ENCODE data around the gene OTOG. TPM values are rescaled to one million over a fixed set of nuclear protein-coding genes. Genes with fewer than 3 reads are reported as not detected.

Gene OTOG
- total and polyA plus RNA-seq, 2 of the 8 experiments (the other 6 are each of a cell fraction or from before 2014, with no cell fraction given), result 0.41 to 1.5 TPM

- no peak overlapping the region for H3K23ac ChIP-seq (ENCODE audit: insufficient read length)
- no peak overlapping the region for H3K4me2 ChIP-seq (ENCODE audit: insufficient read depth in 1 of 2, low read depth in 2 of 2, low read length in 2 of 2)
- no peaks in the 10 kb centered on the region for H3K79me1 ChIP-seq (ENCODE audit: low read depth, low read length)
- ChIA-PET CTCF (ENCODE audit: partially characterized antibody) (interaction anchor here (0.5 to 44.8 kb wide), 20 partner anchors 14 to 249 kb away, joined by 3 to 1414 read pairs (median 4); partner anchors contain the start of genes KCNJ11 and OTOG), POLR2A (ENCODE audit: partially characterized antibody) (interaction anchor here (0.9 to 1.1 kb wide), 2 partner anchors 21 to 26 kb away, joined by 3 read pairs; no protein-coding TSS in a partner anchor)
- no peak overlapping the region for H2AFZ ChIP-seq (ENCODE audit: low read length)
- no peak overlapping the region for H2BK15ac ChIP-seq (ENCODE audit: low read length)
- H2BK20ac ChIP-seq (ENCODE audit: low read length), result no peak overlapping the region
- no peak for TF ChIP-seq RXRA (IDR thresholded peaks at IDR 0.05; ENCODE audit: insufficient read depth, low read depth, low read length)
- TF ChIP-seq GTF2F1 (IDR thresholded peaks at IDR 0.05; ENCODE audit: borderline replicate concordance, low read depth, low read length), result no peak
- no peak for TF ChIP-seq GABPA (IDR thresholded peaks at IDR 0.05; ENCODE audit: borderline replicate concordance, insufficient read depth, low read length)
- TF ChIP-seq RBBP5 (IDR thresholded peaks at IDR 0.05; ENCODE audit: borderline replicate concordance, low read depth, low read length), result no peak
- no peak for TF ChIP-seq CBX8 (IDR thresholded peaks at IDR 0.05; ENCODE audit: borderline replicate concordance, low read depth, low read length)
- no peak for TF ChIP-seq HDAC2 (IDR thresholded peaks at IDR 0.05; ENCODE audit: borderline replicate concordance in 1 of 2, low read depth in 2 of 2, low read length in 2 of 2)
- no peak for TF ChIP-seq POU5F1 (IDR thresholded peaks at IDR 0.05; ENCODE audit: low read depth, low read length)
- TF ChIP-seq KDM1A (IDR thresholded peaks at IDR 0.05; ENCODE audit: borderline replicate concordance, low read length), result no peak
- TF ChIP-seq RFX5 (IDR thresholded peaks at IDR 0.05; ENCODE audit: borderline replicate concordance, low read depth, low read length), result no peak
- TF ChIP-seq USF2 (IDR thresholded peaks at IDR 0.05; ENCODE audit: low read length), result no peak
- no peak for TF ChIP-seq BCL11A (IDR thresholded peaks at IDR 0.05; ENCODE audit: low read depth in 2 of 2, low read length in 2 of 2)
- no peak overlapping the region for H2BK120ac ChIP-seq (replicated peaks; ENCODE audit: low read depth, low read length)
- H3K9me3 ChIP-seq (ENCODE audit: insufficient read depth in 2 of 2, low read depth in 1 of 2, low read length in 1 of 2), result no peaks in the 10 kb centered on the region
- WGBS, 2 experiments (ENCODE audit: extremely low coverage in 1 of 2, insufficient coverage in 1 of 2, insufficient read length in 1 of 2, insufficient replicate concordance in 2 of 2, low coverage in 1 of 2, low lambda C conversion rate in 2 of 2, missing lambda C conversion rate in 1 of 2), result 88% methylated on average over 6 of the region's 6 CpGs; no CpG with 5 or more reads in 1 of the 2 experiments
- no peaks in the 10 kb centered on the region; a peak in 1 of 7 replicates for H3K4me1 ChIP-seq (replicated peaks in 1 of 4; ENCODE audit: control insufficient read depth in 3 of 4, insufficient read depth in 4 of 4, low read length in 3 of 4)
- no peak overlapping the region for H3K14ac ChIP-seq (ENCODE audit: insufficient read length)
- H3K36me3 ChIP-seq (ENCODE audit: control insufficient read depth in 2 of 4, insufficient read depth in 4 of 4, low read length in 3 of 4), result no peaks in the 10 kb centered on the region
- peaks cover 0 to 2% (median 0%) of the 10 kb centered on the region in 4 experiments; a peak in 1 of 7 replicates for H3K27me3 ChIP-seq (replicated peaks in 1 of 4; ENCODE audit: control insufficient read depth in 3 of 4, extremely low read depth in 1 of 4, insufficient read depth in 3 of 4, low read length in 3 of 4)
- H4K8ac ChIP-seq (ENCODE audit: extremely low read depth, insufficient read depth, low read length), result no peak overlapping the region
- no peak overlapping the region for H3K18ac ChIP-seq (ENCODE audit: extremely low read depth, low read length)
- FAIRE-seq (no peak), DNase-seq (ENCODE audit: low read depth in 1 of 2, low spot score in 2 of 2) (no peak)
- no peaks in the 10 kb centered on the region for H3K23me2 ChIP-seq (ENCODE audit: low read depth, low read length)
- no peak overlapping the region; the same call in 1 of the 2 replicates for H2AK5ac ChIP-seq (ENCODE audit: low read depth, low read length)
- H3K9ac ChIP-seq (replicated peaks in 1 of 4; ENCODE audit: extremely low read depth in 1 of 4, low read depth in 3 of 4, low read length in 3 of 4), result no peak overlapping the region
- no peak overlapping the region for H3K4me3 ChIP-seq (ENCODE audit: extremely low read depth in 1 of 4, insufficient read depth in 2 of 4, low read depth in 3 of 4, low read length in 4 of 4)
- no peaks in the 10 kb centered on the region for H3K79me2 ChIP-seq (ENCODE audit: control insufficient read depth in 1 of 2, insufficient read depth in 2 of 2, low read length in 2 of 2)
- H2BK12ac ChIP-seq (ENCODE audit: low read depth, low read length), result no peak overlapping the region
- H3K4ac ChIP-seq (replicated peaks; ENCODE audit: insufficient read length, low read depth, low read length), result no peak overlapping the region
- H3K27ac ChIP-seq (ENCODE audit: low read depth, low read length), result no peak overlapping the region
- no peak overlapping the region for H2BK5ac ChIP-seq (ENCODE audit: low read depth, low read length)
- H4K20me1 ChIP-seq (replicated peaks in 1 of 2; ENCODE audit: control insufficient read depth in 1 of 2, insufficient read depth in 2 of 2, low read length in 2 of 2), result no peaks in the 10 kb centered on the region
- H4K5ac ChIP-seq (ENCODE audit: insufficient read length, low read depth, low read length), result no peak overlapping the region
- no peak overlapping the region for H4K91ac ChIP-seq (replicated peaks; ENCODE audit: insufficient read length, low read length)
- H3K56ac ChIP-seq (replicated peaks; ENCODE audit: insufficient read length, low read depth, low read length), result no peak overlapping the region
These were observed 40.7 kb upstream of the OTOG start for GRCh38 chr11:17506314-17506713.
